ENCODE measurements around the gene MRPS18A. TPM values are rescaled to one million over a fixed set of nuclear protein-coding genes. Genes with fewer than 3 reads are reported as not detected.

MRPS18A gene
- total and polyA plus RNA-seq, 9 of the 15 experiments (the other 6 are each of a cell fraction or from before 2014, with no cell fraction given) = 87.5 to 243 (median 125) TPM

DNA sequence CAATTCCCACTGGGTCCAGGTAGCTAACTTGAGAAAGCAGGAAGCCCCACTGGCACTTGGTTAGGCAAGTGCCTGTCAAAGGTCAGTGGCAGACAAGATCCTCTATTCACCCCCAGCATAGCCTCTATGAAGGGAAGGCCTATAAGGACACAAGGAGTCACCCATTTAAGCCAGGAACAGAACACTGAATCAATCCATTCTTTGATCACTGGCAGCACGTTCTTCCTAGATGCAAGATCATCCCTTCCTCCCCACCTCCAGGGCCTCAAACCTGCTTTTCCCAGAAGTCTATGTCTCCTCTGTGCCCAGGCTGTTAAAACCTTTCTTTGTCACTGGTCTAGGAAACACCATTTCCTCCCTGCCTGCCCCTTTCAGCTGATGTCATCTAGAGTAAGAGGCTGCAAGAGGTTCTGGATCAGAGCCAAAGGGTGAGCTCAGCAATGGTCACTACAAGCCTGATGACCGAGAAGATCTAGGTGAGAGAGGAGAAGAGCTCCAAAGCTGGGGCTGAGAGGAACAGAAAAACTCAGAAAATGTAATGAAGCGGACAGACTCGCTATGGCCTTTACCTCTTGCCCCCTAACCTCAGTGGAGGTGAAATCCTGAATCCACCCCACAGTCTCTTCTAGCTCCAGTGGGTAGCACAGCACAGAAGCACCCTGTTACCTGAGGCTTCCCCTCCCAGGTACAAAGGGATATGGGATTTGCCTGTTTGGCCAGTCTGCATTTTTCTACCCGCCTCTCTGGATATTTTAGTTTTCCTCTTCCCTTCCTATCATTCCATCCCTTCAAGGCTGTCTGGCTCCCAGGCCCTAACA lies 60.4 kb downstream of the MRPS18A start (continued):
- TF ChIP-seq TCF3 (CRISPR knock-in tag; IDR thresholded peaks at IDR 0.05) = no peak; the same call in 1 of the 2 replicates
- TF ChIP-seq BCL6 (CRISPR knock-in tag; IDR thresholded peaks at IDR 0.05) = peak; percentile 68
- TF ChIP-seq, protein P1, sequence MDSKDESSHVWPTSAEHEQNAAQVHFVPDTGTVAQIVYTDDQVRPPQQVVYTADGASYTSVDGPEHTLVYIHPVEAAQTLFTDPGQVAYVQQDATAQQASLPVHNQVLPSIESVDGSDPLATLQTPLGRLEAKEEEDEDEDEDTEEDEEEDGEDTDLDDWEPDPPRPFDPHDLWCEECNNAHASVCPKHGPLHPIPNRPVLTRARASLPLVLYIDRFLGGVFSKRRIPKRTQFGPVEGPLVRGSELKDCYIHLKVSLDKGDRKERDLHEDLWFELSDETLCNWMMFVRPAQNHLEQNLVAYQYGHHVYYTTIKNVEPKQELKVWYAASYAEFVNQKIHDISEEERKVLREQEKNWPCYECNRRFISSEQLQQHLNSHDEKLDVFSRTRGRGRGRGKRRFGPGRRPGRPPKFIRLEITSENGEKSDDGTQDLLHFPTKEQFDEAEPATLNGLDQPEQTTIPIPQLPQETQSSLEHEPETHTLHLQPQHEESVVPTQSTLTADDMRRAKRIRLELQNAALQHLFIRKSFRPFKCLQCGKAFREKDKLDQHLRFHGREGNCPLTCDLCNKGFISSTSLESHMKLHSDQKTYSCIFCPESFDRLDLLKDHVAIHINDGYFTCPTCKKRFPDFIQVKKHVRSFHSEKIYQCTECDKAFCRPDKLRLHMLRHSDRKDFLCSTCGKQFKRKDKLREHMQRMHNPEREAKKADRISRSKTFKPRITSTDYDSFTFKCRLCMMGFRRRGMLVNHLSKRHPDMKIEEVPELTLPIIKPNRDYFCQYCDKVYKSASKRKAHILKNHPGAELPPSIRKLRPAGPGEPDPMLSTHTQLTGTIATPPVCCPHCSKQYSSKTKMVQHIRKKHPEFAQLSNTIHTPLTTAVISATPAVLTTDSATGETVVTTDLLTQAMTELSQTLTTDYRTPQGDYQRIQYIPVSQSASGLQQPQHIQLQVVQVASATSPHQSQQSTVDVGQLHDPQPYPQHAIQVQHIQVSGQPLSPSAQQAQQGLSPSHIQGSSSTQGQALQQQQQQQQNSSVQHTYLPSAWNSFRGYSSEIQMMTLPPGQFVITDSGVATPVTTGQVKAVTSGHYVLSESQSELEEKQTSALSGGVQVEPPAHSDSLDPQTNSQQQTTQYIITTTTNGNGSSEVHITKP (IDR thresholded peaks at IDR 0.05; ENCODE audit: partially characterized antibody) = no peak
- TF ChIP-seq, protein P2, sequence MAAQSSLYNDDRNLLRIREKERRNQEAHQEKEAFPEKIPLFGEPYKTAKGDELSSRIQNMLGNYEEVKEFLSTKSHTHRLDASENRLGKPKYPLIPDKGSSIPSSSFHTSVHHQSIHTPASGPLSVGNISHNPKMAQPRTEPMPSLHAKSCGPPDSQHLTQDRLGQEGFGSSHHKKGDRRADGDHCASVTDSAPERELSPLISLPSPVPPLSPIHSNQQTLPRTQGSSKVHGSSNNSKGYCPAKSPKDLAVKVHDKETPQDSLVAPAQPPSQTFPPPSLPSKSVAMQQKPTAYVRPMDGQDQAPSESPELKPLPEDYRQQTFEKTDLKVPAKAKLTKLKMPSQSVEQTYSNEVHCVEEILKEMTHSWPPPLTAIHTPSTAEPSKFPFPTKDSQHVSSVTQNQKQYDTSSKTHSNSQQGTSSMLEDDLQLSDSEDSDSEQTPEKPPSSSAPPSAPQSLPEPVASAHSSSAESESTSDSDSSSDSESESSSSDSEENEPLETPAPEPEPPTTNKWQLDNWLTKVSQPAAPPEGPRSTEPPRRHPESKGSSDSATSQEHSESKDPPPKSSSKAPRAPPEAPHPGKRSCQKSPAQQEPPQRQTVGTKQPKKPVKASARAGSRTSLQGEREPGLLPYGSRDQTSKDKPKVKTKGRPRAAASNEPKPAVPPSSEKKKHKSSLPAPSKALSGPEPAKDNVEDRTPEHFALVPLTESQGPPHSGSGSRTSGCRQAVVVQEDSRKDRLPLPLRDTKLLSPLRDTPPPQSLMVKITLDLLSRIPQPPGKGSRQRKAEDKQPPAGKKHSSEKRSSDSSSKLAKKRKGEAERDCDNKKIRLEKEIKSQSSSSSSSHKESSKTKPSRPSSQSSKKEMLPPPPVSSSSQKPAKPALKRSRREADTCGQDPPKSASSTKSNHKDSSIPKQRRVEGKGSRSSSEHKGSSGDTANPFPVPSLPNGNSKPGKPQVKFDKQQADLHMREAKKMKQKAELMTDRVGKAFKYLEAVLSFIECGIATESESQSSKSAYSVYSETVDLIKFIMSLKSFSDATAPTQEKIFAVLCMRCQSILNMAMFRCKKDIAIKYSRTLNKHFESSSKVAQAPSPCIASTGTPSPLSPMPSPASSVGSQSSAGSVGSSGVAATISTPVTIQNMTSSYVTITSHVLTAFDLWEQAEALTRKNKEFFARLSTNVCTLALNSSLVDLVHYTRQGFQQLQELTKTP (IDR thresholded peaks at IDR 0.05; ENCODE audit: low read depth in 1 of 2, partially characterized antibody in 2 of 2) = peak; percentile 86 to 97
- peak; percentile 81; the same call in 1 of the 2 replicates for TF ChIP-seq ZBTB43 (CRISPR knock-in tag; IDR thresholded peaks at IDR 0.05)
- TF ChIP-seq ZFP91 (CRISPR knock-in tag; IDR thresholded peaks at IDR 0.05) = no peak
- TF ChIP-seq EGR1 (conservative IDR thresholded peaks at IDR 0.05) = no peak
- no peak for TF ChIP-seq ZNF740 (CRISPR knock-in tag; IDR thresholded peaks at IDR 0.05)
- TF ChIP-seq ZNF740 (tag; IDR thresholded peaks at IDR 0.05) = peak in 1 of 2 experiments; percentile 87; a peak in 2 of 4 replicates
- no peak for TF ChIP-seq EHMT2 (IDR thresholded peaks at IDR 0.05)
- no peak for TF ChIP-seq NONO (IDR thresholded peaks at IDR 0.05; ENCODE audit: low read depth in 2 of 2, low read length in 1 of 2)
- TF ChIP-seq ZC3H8 (IDR thresholded peaks at IDR 0.05) = 0 out of 2 replicates have a peak, but pooled peaks have one; percentile 54
- no peak for TF ChIP-seq GTF2F1 (IDR thresholded peaks at IDR 0.05; ENCODE audit: low read depth, low read length)
- peak; percentile 27; the same call in 1 of the 2 replicates for TF ChIP-seq ZNF165 (CRISPR knock-in tag; IDR thresholded peaks at IDR 0.05; ENCODE audit: borderline replicate concordance)
